Right lobe of liver (tissue), 4 donors: ENCODE measurements around the gene ARHGEF16.

Source experiments
- POLR2A ChIP-seq: fragments of 450-650 bp; IDR thresholded peaks from one replicate; pipeline ENCODE4 v1.6.1; 2017; ENCODE audit warnings: antibody characterized with exemption, mild to moderate bottlenecking
- TF ChIP-seq, protein P1 (sequence below), 4 donors: fragments of 200-600 bp in 3 of 4; fragments of 450-650 bp in 1 of 4; IDR thresholded peaks; one replicate each; pipeline versions ENCODE4 v1.5.1 to v1.8.0; 2016 to 2022; ENCODE audit warnings: antibody characterized with exemption in 4 of 4, mild to moderate bottlenecking in 2 of 4
- donor health status: DM: no; HTN: no; CAD: no.
- donor health status: DM: no; HTN: no; CAD: no.
- donor health status: DM: no; HTN: yes; CAD: no.

DNA sequence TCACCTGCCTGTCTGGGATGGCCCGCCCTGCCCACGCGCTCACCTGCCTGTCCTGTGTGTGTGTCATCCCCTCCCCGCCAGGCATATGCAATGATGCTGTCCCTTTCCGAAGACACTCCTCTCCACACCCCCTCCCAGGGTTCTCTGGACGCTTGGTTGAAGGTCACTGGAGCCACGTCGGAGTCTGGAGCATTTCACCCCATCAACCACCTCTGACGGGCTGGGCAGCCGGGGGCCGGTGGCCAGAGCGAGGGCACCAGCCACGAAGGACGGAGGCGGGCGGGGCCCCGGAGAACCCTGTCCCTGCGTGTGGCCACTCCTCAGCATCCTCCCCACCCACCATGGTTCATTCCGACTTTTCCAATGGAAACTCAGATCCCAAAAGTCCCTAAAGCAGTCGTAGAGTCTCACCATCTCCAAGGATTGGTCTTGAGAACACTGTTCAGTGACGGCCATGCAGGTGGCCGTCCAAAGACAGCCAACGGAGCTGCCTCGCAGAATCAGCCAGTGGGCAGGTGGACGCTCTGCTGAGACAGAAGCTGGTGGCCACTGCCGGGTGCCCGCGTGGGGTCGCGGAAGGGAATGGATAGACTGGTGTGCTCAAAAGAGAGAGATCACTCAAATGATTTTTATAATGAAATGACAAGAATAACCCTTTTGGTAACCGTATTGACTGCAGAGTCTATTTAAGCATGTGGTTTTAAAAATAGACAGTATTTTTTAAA is 20.7 kb upstream of the ARHGEF16 start:
- TF ChIP-seq, protein P1, sequence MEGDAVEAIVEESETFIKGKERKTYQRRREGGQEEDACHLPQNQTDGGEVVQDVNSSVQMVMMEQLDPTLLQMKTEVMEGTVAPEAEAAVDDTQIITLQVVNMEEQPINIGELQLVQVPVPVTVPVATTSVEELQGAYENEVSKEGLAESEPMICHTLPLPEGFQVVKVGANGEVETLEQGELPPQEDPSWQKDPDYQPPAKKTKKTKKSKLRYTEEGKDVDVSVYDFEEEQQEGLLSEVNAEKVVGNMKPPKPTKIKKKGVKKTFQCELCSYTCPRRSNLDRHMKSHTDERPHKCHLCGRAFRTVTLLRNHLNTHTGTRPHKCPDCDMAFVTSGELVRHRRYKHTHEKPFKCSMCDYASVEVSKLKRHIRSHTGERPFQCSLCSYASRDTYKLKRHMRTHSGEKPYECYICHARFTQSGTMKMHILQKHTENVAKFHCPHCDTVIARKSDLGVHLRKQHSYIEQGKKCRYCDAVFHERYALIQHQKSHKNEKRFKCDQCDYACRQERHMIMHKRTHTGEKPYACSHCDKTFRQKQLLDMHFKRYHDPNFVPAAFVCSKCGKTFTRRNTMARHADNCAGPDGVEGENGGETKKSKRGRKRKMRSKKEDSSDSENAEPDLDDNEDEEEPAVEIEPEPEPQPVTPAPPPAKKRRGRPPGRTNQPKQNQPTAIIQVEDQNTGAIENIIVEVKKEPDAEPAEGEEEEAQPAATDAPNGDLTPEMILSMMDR (IDR thresholded peaks at IDR 0.05), result no peak
- TF ChIP-seq POLR2A, result no peak
